Right ventricle myocardium superior (tissue), 1 donor: ENCODE data around the gene KRT16. TPM values are rescaled to one million over a fixed set of nuclear protein-coding genes. Genes with fewer than 3 reads are reported as not detected.
"Not testable (repeated sequence)": the region's sequence is repeated elsewhere in the genome, so short reads cannot be mapped to it uniquely, and the experiment has no call there.

Source experiments
- ATAC-seq: fragments of 200-7000 bp; cut with Tn5 transposase; one replicate; pipeline ENCODE4 v1.9.1; 2020; ENCODE audit warnings: mild to moderate bottlenecking; ENCODE audit not compliant: poor library complexity
- DNase-seq: peaks from one replicate; pipeline ENCODE4 v3.0.0-alpha.2; 2020
- intact Hi-C: fragments of 100-400 bp; cut with DNase I; formaldehyde crosslinking; loops from one replicate; pipeline ENCODE4 v1.11.2; 2022
- total RNA-seq: library from RNA; stranded (reverse); fragmentation: NEBNext Ultra II Directional; extraction: Animal tissue kit (Norgen Biotek cat#: 25700); gene quantifications from one replicate; pipeline ENCODE4 v1.2.1, GENCODE V29; 2021
- donor health status: DM: no; HTN: yes; CAD: no; lungs with severe emphysema.

The KRT16 gene
- total RNA-seq, 1 donor from 2014 or later: not detected

- ATAC-seq (peak; percentile 84), DNase-seq (peak; percentile 74)
- intact Hi-C loops: loop anchor here (5.0 kb wide), 1 partner anchor 68 kb away; no protein-coding TSS in a partner anchor
These were observed 32.9 kb downstream of the KRT16 start for GRCh38 chr17:41579484-41580243.

DNA sequence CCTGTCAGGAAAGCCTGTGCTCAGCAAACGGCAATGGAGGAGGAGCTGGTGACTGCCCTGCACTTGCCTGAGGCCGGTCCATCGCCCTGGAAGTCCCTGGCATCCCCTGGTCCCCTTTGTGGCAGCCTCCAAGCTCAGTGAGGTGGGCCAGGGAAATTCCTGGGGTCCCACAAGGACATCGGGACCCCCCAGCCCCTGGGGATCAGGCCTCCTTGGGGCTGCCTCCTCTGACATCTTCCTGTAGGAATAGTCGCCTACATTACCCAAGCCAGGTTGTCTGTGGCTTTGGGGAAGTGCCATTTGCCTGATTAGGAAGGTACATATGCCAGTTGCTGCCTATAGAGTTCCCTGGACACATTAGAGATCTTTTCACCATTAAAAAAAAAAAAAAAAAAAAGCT lies 33.6 kb downstream of the KRT16 start:
- ATAC-seq: no peak
- intact Hi-C loops: loop anchor here (5.0 kb wide), 1 partner anchor 68 kb away; no protein-coding TSS in a partner anchor

DNA sequence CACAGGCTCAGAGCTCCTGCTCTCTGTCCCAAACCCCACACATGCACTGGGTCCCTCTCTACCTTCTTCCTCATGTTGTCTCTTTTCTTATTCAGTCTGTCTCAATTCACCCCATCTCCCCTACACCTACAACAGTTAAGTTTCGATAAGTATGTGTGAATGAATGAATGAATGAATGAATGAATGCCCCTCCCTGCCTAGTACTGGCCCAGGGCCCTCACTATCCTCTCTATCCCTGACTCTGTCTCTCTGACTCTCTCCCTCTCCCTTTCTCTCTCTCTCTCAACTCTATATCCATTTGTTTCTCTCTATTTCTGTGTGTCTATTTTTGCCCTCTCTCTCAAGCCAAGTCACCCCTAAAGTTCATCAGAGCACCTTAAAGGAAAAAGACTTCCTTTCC lies 34.0 kb downstream of the KRT16 start:
- DNase-seq: no peak
- intact Hi-C loops: loop anchor here (5.0 kb wide), 1 partner anchor 69 kb away; no protein-coding TSS in a partner anchor
- ATAC-seq: no peak

More for the DNA sequence above, 33.6 kb downstream of the KRT16 start:
- no peak for DNase-seq

- intact Hi-C loops: loop anchor here (5.0 kb wide), 1 partner anchor 71 kb away; no protein-coding TSS in a partner anchor
- not testable (repeated sequence) for DNase-seq, ATAC-seq
These were observed 35.8 kb downstream of the KRT16 start for GRCh38 chr17:41576740-41577139.

DNA sequence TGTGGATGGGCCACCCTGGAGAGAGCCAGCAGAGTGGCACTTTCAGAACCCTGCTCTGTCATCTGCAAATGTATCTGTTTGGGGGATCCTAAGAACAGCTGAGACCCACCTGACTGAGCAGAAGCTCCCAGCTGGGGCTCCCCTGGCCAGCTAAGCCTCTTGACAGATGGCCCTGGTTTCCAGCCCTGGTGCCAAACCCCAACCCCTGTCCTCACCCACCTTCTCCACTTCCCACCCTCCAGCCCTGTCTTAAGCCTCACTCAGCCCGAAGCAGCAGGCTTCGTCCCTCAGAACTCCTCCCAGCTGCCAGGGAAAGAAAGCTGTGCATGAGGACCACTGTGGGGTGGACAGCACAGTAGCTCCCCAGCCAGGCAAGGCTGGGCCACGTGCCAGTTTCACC lies 37.2 kb downstream of the KRT16 start:
- no peak for ATAC-seq
- DNase-seq: no peak
- intact Hi-C loops: loop anchor here (5.0 kb wide), 1 partner anchor 72 kb away; no protein-coding TSS in a partner anchor

DNA sequence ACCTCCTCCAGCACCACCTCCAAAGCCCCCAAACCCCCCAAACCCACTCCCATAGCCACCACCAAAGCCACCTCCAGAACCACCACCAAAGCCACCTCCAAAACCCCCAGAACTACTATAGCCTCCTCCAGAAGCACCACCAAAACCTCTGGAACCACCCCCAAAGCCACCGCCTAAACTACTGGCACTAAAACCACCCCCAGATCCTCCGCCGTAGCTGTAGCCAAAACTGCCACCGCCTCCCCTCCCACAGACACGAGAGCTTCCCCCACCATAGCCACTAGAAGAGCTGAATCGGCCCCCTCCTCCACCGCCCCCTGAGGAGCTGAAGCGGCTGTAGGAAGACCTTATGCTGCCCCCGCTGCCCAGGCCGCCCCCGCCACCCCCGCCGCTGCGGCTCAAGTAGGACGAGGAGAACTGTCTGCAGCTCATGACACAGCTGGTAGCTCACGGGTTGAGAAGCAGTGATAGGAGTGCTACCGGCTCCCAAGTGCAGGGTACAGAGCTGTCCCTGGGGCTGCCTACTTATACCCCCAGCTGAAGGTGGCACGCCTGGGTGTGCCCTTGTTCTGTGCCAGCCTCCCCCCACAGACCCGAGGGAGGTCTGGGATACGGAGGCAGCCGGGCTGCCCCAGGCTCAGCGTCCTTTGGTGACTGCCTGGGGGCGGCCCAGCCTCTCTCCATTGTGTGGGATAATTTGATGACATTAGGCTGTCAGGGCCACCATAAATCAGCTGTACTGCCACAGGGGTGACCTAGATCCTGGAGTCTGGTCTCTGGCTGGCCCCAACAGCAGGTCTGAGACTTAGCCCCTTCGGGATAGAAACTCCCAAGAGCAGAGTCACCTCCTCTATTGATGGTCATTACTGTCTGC lies 40.8 kb downstream of the KRT16 start, which contains the start of gene KRT9:
Gene KRT9, minus strand, starts transcription at position 499 of the 874 bp plus-strand sequence. Its CDS starts 67 bp downstream, at position 432.
- DNase-seq (no peak), ATAC-seq (no peak)
- intact Hi-C loops: no loop called here

GRCh38 chr17:41567317-41567716 lies 45.2 kb downstream of the KRT16 start:
- intact Hi-C loops: no loop called here
- DNase-seq: no peak
- no peak for ATAC-seq

DNA sequence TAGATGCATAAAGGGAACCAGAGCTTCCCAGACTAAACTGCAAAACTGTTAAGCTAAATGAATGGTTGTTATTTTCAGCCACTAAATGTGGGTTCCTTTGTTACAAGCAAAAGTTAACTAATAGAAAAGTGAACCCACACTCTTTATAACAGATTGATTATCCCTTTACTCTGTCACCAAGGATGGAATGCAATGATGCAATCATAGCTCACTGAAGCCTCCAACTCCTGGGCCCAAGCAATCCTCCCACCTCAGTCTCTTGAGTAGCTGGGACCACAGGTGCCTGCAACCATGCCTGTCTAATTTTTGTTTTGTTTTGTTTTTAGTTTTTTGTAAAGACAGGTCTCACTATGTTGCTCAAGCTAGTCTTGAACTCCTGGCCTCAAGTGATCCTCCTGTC lies 47.2 kb downstream of the KRT16 start:
- no peak for ATAC-seq

DNA sequence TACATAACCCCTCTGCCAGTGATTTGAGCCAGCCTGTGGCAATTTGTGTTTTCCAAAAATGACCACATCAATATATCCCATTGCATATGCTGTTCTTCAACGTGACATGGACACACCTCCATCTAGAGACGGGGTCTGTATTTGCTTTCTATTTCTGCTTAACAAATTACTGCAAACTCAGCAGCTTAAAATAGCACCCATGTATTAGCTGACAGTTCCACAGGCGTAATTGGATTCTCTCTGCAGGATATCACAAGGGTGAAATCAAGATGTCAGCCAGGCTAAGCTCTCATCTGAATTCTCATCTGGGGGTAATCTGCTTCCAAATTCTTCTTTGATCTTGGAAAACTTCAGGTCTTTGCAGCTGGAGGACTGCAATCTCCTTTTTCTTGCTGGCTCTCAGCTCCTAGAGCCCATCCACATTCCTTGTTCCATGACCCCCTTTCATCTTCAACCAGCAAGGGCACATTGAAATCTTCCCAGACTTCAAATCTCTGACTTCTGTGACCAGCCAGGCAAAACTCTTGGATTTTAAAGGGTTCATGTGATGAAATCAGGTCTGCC lies 48.9 kb downstream of the KRT16 start:
- intact Hi-C loops: no loop called here
- no peak for ATAC-seq
- DNase-seq: no peak

More for the DNA sequence above, 47.2 kb downstream of the KRT16 start:
- DNase-seq: no peak
- intact Hi-C loops: no loop called here

- DNase-seq (no peak), ATAC-seq (no peak)
- intact Hi-C loops: no loop called here
These were observed 51.0 kb downstream of the KRT16 start for GRCh38 chr17:41561554-41561953.

Other genes starting within 250 kb of the KRT16 start
- not detected for gene KRT33B, start 243.0 kb downstream of the KRT16 start, total RNA-seq
- gene KRT34, start 230.5 kb downstream of the KRT16 start, total RNA-seq: not detected
- gene KRT31, start 215.2 kb downstream of the KRT16 start, total RNA-seq: not detected
- gene KRT37, start 188.2 kb downstream of the KRT16 start, total RNA-seq: not detected
- not detected for gene KRT38, start 171.8 kb downstream of the KRT16 start, total RNA-seq
- not detected for gene KRT32, start 145.4 kb downstream of the KRT16 start, total RNA-seq
- gene KRT35, start 131.6 kb downstream of the KRT16 start, total RNA-seq: not detected
- not detected for gene KRT36, start 122.9 kb downstream of the KRT16 start, total RNA-seq
- not detected for gene KRT13, start 107.2 kb downstream of the KRT16 start, total RNA-seq
- gene KRT15, start 93.9 kb downstream of the KRT16 start, total RNA-seq: not detected
- 0.46 TPM for gene KRT19, start 84.5 kb downstream of the KRT16 start, total RNA-seq
- not detected for gene KRT9, start 40.7 kb downstream of the KRT16 start, total RNA-seq
- not detected for gene KRT14, start 25.9 kb downstream of the KRT16 start, total RNA-seq
- not detected for gene KRT17, start 11.8 kb upstream of the KRT16 start, total RNA-seq
- gene EIF1, start 76.1 kb upstream of the KRT16 start, total RNA-seq: 1,143 TPM
- not detected for gene GAST, start 99.6 kb upstream of the KRT16 start, total RNA-seq
- gene HAP1, start 121.9 kb upstream of the KRT16 start, total RNA-seq: not detected
- 195 TPM for gene JUP, start 173.9 kb upstream of the KRT16 start, total RNA-seq
- 6.7 TPM for gene P3H4, start 199.2 kb upstream of the KRT16 start, total RNA-seq
- gene FKBP10, start 200.2 kb upstream of the KRT16 start, total RNA-seq: 10.6 TPM
- 14.7 TPM for gene NT5C3B, start 223.5 kb upstream of the KRT16 start, total RNA-seq
- gene KLHL10, start 225.1 kb upstream of the KRT16 start, total RNA-seq: not detected